Measurements from ENCODE around the gene PIEZO1.

GRCh38 chr16:88705076-88705684 is 79.8 kb downstream of the PIEZO1 start:
- TF ChIP-seq RAD21 (conservative IDR thresholded peaks at IDR 0.05 in 1 of 2, IDR thresholded peaks at IDR 0.05 in 1 of 2) = no peak
- no peak for TF ChIP-seq BCL3 (IDR thresholded peaks at IDR 0.05)
- no peak for TF ChIP-seq RARB (CRISPR knock-in tag; IDR thresholded peaks at IDR 0.05)
- TF ChIP-seq ZFP36 (IDR thresholded peaks at IDR 0.05; ENCODE audit: borderline replicate concordance, partially characterized antibody) = no peak
- TF ChIP-seq, protein P1, sequence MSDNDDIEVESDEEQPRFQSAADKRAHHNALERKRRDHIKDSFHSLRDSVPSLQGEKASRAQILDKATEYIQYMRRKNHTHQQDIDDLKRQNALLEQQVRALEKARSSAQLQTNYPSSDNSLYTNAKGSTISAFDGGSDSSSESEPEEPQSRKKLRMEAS (IDR thresholded peaks at IDR 0.05) = no peak
- no peak for TF ChIP-seq CTCF (IDR thresholded peaks at IDR 0.05)
- TF ChIP-seq, protein P2, sequence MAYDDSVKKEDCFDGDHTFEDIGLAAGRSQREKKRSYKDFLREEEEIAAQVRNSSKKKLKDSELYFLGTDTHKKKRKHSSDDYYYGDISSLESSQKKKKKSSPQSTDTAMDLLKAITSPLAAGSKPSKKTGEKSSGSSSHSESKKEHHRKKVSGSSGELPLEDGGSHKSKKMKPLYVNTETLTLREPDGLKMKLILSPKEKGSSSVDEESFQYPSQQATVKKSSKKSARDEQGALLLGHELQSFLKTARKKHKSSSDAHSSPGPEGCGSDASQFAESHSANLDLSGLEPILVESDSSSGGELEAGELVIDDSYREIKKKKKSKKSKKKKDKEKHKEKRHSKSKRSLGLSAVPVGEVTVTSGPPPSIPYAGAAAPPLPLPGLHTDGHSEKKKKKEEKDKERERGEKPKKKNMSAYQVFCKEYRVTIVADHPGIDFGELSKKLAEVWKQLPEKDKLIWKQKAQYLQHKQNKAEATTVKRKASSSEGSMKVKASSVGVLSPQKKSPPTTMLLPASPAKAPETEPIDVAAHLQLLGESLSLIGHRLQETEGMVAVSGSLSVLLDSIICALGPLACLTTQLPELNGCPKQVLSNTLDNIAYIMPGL (CRISPR knock-in tag; IDR thresholded peaks at IDR 0.05; ENCODE audit: borderline replicate concordance) = no peak
- TF ChIP-seq NFE2L2 (conservative IDR thresholded peaks at IDR 0.05; ENCODE audit: low read length) = no peak
- TF ChIP-seq, protein P3, sequence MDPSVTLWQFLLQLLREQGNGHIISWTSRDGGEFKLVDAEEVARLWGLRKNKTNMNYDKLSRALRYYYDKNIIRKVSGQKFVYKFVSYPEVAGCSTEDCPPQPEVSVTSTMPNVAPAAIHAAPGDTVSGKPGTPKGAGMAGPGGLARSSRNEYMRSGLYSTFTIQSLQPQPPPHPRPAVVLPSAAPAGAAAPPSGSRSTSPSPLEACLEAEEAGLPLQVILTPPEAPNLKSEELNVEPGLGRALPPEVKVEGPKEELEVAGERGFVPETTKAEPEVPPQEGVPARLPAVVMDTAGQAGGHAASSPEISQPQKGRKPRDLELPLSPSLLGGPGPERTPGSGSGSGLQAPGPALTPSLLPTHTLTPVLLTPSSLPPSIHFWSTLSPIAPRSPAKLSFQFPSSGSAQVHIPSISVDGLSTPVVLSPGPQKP (IDR thresholded peaks at IDR 0.05; ENCODE audit: low read depth, low read length) = no peak
- TF ChIP-seq JUNB (IDR thresholded peaks at IDR 0.05) = no peak
- no peak for TF ChIP-seq NPAS2 (CRISPR knock-in tag; IDR thresholded peaks at IDR 0.05; ENCODE audit: borderline replicate concordance)
- TF ChIP-seq HOXB5 (CRISPR knock-in tag; IDR thresholded peaks at IDR 0.05) = no peak
